ENCODE results near the gene TDRD3. TPM values are rescaled to one million over a fixed set of nuclear protein-coding genes. Genes with fewer than 3 reads are reported as not detected.
"Not testable (repeated sequence)": the region's sequence is repeated elsewhere in the genome, so short reads cannot be mapped to it uniquely, and the experiment has no call there.

The TDRD3 gene
- total and polyA plus RNA-seq, 2 experiments from 2014 or later: 20.8 to 29.5 TPM

GRCh38 chr13:60402022-60402421 lies 5.0 kb downstream of the TDRD3 start:
- Histone ChIP-seq H3K27me3 (no peaks in the 10 kb centered on the region), H3K9me3 (ENCODE audit: low read depth) (no peaks in the 10 kb centered on the region), H3K36me3 (no peaks in the 10 kb centered on the region), H3K27ac (no peak overlapping the region), H3K4me1 (ENCODE audit: low read depth) (peaks cover 35% of the 10 kb centered on the region), H3K4me3 (no peak overlapping the region)
- TF ChIP-seq CTCF (IDR thresholded peaks at IDR 0.05; ENCODE audit: low read depth, low read length): no peak
- no peak for DNase-seq (ENCODE audit: low read depth in 1 of 2, low spot score in 1 of 2)

GRCh38 chr13:60407095-60407494 lies 10.1 kb downstream of the TDRD3 start:
- no peak for TF ChIP-seq CTCF (IDR thresholded peaks at IDR 0.05; ENCODE audit: low read depth, low read length)
- Histone ChIP-seq H3K4me3 (no peak overlapping the region), H3K9me3 (ENCODE audit: low read depth) (no peaks in the 10 kb centered on the region), H3K4me1 (ENCODE audit: low read depth) (peaks cover 8% of the 10 kb centered on the region), H3K36me3 (no peaks in the 10 kb centered on the region), H3K27me3 (no peaks in the 10 kb centered on the region), H3K27ac (no peak overlapping the region)
- DNase-seq (ENCODE audit: low read depth in 1 of 2, low spot score in 1 of 2): no peak

DNA sequence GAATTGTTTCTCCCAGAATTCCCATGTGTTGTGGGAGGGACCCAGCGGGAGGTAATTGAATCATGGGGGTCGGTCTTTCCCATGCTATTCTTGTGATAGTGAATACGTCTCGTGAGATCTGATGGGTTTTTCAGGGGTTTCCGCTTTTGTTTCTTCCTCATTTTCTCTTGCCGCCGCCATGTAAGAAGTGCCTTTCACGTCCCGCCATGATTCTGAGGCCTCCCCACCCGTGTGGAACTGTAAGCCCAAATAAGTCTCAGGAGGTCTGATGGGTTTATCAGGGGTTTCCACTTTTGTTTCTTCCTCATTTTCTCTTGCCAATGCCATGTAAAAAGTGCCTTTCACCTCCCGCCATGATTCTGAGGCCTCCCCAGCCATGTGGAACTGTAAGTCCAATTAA lies 10.8 kb downstream of the TDRD3 start:
- DNase-seq (ENCODE audit: low read depth in 1 of 2, low spot score in 1 of 2); H3K27ac ChIP-seq; H3K36me3 ChIP-seq; H3K4me3 ChIP-seq; H3K4me1 ChIP-seq (ENCODE audit: low read depth); H3K27me3 ChIP-seq; H3K9me3 ChIP-seq (ENCODE audit: low read depth): not testable (repeated sequence)

DNA sequence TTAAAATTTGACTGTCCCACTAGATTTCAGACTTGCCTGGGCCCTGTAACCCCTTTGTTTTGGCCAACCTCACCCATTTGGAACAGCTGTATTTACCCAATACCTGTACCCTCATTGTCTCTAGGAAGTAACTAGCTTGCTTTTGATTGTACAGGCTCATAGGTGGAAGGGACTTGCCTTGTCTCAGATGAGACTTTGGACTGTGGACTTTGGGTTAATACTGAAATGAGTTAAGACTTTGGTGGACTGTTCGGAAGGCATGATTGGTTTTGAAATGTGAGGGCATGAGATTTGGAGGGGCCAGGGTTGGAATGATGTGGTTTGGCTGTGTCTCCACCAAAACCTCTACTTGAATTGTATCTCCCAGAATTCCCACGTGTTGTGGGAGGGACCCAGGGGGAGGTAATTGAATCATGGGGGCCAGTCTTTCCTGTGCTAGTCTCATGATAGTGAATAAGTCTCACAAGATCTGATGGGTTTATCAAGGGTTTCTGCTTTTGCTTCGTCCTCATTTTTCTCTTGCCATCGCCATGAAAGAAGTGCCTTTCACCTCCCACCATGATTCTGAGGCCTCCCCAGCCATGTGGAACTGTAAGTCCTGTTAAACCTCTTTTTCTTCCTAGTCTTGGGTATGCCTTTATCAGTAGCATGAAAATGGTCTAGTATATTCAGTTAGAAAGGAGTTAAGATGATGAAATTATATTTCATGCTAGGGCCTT lies 12.7 kb downstream of the TDRD3 start:
- not testable (repeated sequence) for DNase-seq (ENCODE audit: low read depth in 1 of 2, low spot score in 1 of 2); H3K36me3 ChIP-seq; H3K27me3 ChIP-seq; H3K4me3 ChIP-seq; H3K4me1 ChIP-seq (ENCODE audit: low read depth); H3K27ac ChIP-seq; H3K9me3 ChIP-seq (ENCODE audit: low read depth)

DNA sequence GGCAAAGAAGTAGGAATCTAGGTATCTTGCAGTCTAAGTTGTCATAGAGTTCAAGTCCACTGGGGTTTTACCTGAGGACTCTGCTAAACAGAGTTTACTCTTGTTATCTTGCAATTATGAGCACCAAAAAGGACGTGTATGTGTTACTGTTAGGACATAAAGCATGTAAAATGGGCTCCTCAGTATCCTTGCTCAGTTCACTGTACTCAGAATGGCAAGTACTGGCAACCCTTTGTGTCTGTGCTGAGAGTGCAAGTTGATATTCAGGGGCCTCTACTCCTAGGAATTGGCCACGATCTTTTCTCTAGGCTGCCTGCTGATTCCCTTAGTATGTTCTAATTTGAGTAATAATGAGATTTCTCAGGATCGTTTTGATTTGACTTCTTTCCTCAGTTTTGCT lies 13.3 kb downstream of the TDRD3 start:
- Histone ChIP-seq H3K4me3 (no peak overlapping the region), H3K27ac (no peak overlapping the region), H3K9me3 (ENCODE audit: low read depth) (no peaks in the 10 kb centered on the region), H3K36me3 (no peaks in the 10 kb centered on the region), H3K4me1 (ENCODE audit: low read depth) (peaks cover 8% of the 10 kb centered on the region), H3K27me3 (no peaks in the 10 kb centered on the region)
- no peak for DNase-seq (ENCODE audit: low read depth in 1 of 2, low spot score in 1 of 2)
- TF ChIP-seq CTCF (IDR thresholded peaks at IDR 0.05; ENCODE audit: low read depth, low read length): no peak

GRCh38 chr13:60411464-60411863 lies 14.4 kb downstream of the TDRD3 start:
- Histone ChIP-seq H3K9me3 (ENCODE audit: low read depth) (no peaks in the 10 kb centered on the region), H3K27me3 (no peaks in the 10 kb centered on the region), H3K4me3 (no peak overlapping the region), H3K36me3 (no peaks in the 10 kb centered on the region), H3K4me1 (ENCODE audit: low read depth) (no peaks in the 10 kb centered on the region), H3K27ac (no peak overlapping the region)
- DNase-seq (ENCODE audit: low read depth in 1 of 2, low spot score in 1 of 2): no peak
- TF ChIP-seq CTCF (IDR thresholded peaks at IDR 0.05; ENCODE audit: low read depth, low read length): no peak

Data from cardiac muscle cell (in vitro differentiated cells and primary cell).